Fibroblast of pulmonary artery (primary cell): ENCODE data around the gene MIXL1.

Experiments
- DNase-seq: peaks from one replicate; pipeline ENCODE4 v3.0.0-alpha.2; 2010; ENCODE audit warnings: low read depth
- H3K4me3 ChIP-seq: replicated peaks from 2 replicates; pipeline ENCODE4 v1.5.1; 2011; ENCODE audit warnings: low read depth, mild to moderate bottlenecking, control low read depth, low read length, moderate library complexity
- TF ChIP-seq, protein P1 (sequence below): IDR thresholded peaks from 2 replicates; pipeline ENCODE4 v1.5.1; 2011; ENCODE audit warnings: mild to moderate bottlenecking, control low read depth, low read length, inconsistent platforms; ENCODE audit errors: missing control alignments

Gene MIXL1

DNA sequence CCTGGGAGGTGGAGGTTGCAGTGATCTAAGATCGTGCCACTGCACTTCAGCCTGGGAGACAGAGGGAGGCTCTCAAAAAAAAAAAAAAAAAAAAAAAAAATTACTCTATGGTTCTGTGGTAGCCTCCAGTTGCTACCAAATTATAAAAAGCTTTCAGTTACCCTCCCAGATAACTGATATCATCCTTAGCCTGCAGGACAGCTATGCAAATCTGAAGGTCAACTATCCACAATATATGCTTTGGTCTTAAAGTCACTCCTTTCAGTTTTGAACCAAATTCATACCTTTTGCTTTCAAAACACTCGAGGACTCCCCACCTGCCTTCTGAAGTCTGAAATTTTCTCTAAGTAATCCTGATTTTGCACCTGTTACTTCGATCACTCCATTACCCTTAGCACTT, 3.1 kb downstream of the MIXL1 start:
- no peak overlapping the region for H3K4me3 ChIP-seq
- no peak for DNase-seq
- TF ChIP-seq, protein P1, sequence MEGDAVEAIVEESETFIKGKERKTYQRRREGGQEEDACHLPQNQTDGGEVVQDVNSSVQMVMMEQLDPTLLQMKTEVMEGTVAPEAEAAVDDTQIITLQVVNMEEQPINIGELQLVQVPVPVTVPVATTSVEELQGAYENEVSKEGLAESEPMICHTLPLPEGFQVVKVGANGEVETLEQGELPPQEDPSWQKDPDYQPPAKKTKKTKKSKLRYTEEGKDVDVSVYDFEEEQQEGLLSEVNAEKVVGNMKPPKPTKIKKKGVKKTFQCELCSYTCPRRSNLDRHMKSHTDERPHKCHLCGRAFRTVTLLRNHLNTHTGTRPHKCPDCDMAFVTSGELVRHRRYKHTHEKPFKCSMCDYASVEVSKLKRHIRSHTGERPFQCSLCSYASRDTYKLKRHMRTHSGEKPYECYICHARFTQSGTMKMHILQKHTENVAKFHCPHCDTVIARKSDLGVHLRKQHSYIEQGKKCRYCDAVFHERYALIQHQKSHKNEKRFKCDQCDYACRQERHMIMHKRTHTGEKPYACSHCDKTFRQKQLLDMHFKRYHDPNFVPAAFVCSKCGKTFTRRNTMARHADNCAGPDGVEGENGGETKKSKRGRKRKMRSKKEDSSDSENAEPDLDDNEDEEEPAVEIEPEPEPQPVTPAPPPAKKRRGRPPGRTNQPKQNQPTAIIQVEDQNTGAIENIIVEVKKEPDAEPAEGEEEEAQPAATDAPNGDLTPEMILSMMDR = no peak

DNA sequence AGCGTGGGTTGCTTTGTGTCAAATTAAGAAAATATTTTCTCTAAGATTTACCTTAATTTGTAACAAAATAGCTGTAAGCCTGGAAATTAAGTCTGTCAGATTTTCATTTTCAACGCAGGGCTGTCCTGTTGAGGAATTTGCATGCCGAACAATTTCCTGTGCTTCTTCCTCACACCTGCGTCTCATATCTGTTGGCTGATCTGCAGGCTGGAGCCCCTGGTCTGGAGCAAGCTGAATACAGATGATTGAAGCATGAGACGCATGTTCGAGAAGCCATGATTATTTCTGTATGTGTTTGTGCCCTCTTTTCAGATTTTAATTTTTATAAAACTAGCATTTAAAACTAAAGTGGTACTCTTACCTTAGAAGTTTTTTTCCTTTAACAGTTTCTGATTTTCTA, 9.8 kb downstream of the MIXL1 start:
- TF ChIP-seq, protein P1 = no peak
- H3K4me3 ChIP-seq = no peak overlapping the region
- no peak for DNase-seq

DNA sequence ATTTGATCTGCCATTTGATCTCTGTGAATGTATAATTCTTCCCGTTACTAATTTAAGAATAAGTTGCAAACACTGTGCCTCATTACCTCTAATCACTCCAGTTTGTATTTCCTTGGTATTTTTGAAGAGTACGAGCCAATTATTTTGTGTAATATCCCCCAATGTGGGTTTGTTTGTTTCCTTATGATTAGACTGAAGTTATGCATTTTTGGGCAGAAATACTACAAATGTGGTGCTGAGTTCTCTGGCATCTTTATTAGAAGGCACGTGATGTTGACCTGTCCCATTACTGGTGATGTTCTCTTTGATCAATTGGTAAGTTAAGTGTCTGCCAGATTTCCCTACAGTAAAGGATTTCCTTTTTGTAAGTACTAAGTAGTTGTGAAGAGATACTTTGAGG, 10.3 kb downstream of the MIXL1 start:
- TF ChIP-seq, protein P1 = no peak
- no peak for DNase-seq
- H3K4me3 ChIP-seq = no peak overlapping the region

DNA sequence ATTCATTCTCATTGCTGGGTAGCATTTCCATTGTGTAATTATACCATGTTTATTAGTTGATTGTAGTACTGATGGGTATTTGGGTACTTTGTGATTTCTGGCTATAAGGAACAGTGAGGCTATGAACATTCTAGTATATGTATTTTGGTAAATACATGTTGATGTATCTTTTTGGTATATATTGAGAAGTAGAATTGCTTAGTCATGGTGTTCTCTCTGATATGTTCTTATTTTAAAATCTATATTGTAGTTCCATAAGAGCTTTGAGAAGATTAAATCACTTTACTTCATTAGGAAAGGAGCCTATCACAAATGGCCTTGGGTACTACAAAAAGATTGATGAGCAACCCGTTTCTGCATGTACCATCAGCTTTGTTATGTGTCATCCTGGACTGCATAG, 13.4 kb downstream of the MIXL1 start:
- H3K4me3 ChIP-seq = no peak overlapping the region
- TF ChIP-seq, protein P1 = no peak
- no peak for DNase-seq

DNA sequence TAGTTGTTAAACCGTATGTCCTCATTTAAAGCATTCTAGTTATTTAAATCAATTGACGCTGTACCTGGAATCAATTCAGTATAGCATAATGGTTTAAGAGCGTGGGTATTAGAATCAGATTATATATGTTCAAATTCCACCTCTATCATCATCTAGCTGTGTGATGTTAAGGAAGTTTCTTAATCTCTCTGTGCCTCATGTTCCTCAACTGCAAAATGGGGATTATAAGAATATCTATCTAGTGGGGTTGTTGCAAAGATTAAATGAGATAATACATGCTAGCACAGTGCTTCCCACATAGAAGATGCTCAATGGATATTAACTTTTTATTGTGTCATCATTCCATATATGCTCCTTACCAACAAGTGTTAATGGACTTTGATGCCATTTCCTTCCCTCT, 16.0 kb downstream of the MIXL1 start:
- TF ChIP-seq, protein P1 = no peak
- no peak overlapping the region for H3K4me3 ChIP-seq

DNA sequence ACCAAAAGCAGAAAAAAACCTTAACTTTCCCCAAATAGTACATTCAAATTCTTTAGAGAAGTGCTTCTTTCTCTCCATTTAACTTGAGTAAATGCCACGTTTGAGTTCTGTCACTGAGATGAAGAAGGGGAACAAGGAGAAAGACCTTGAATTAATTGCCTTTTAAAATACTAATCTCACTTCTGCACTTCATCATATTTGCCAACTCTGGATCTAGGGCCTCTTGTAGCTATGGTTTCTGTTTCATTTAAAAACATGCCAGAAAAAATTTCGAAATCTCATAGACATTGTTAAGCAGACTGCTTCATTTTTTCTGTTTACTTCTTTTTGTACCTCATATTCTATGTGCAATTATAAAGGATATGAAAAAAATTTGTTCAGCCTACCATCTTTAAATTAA, 24.6 kb downstream of the MIXL1 start:
- H3K4me3 ChIP-seq = no peak overlapping the region
- TF ChIP-seq, protein P1 = no peak
- peak; percentile 83 for DNase-seq

More for the DNA sequence above, 16.0 kb downstream of the MIXL1 start:
- DNase-seq = no peak

DNA sequence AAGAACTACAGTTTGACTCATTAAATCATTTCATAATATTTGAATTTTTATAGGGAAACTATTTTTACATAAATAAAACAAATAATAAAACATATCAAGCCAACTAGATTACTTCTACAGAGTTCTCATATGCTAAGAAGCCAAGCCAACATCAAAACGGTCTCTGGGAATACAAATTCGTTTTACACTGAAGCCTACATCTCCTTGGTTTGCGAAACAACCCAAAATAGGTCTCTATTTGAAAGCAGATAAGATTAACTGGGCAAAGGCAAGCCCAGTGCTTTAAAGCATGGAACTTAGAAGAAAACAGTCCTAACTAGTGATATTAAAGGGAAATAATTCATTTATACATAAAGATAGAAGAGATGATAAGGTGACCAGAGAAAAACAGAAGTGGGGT, 25.3 kb downstream of the MIXL1 start:
- no peak overlapping the region for H3K4me3 ChIP-seq
- no peak for DNase-seq
- TF ChIP-seq, protein P1 = no peak
